GM10248 (cell line): ENCODE measurements around the gene TFAP2C.

Source experiments
- CTCF ChIA-PET: fragments of 300-600 bp; sonication (Branson Sonifier 250); formaldehyde crosslinking; extraction: SDS; loops from one replicate; lab custom pipeline; 2021; ENCODE audit warnings: antibody characterized with exemption; lab: Yijun Ruan, JAX
- POLR2A ChIA-PET: fragments of 350-650 bp; sonication (Branson Sonifier 250); formaldehyde crosslinking; extraction: SDS; loops from one replicate; lab custom pipeline; 2020; ENCODE audit warnings: antibody characterized with exemption; lab: Yijun Ruan, JAX
- DNase-seq: peaks from one replicate; pipeline ENCODE4 v3.0.0; 2012; ENCODE audit errors: extremely low spot score
- CTCF ChIP-seq: IDR thresholded peaks from 2 replicates; pipeline ENCODE4 v1.5.1; 2012; ENCODE audit warnings: mild to moderate bottlenecking, low read depth; ENCODE audit errors: extremely low read depth, missing control alignments, control extremely low read depth

Gene TFAP2C

GRCh38 chr20:56588996-56589395, 40.1 kb upstream of the TFAP2C start:
- ChIA-PET POLR2A (no interaction called here), CTCF (interaction anchor here (1.3 kb wide), 1 partner anchor 39 kb away, joined by 4 read pairs; no protein-coding TSS in a partner anchor)
- TF ChIP-seq CTCF = no peak
- no peak for DNase-seq

GRCh38 chr20:56589633-56590032, 39.5 kb upstream of the TFAP2C start:
- ChIA-PET POLR2A (no interaction called here), CTCF (no interaction called here)
- DNase-seq = no peak
- TF ChIP-seq CTCF = no peak

GRCh38 chr20:56590888-56591287, 38.2 kb upstream of the TFAP2C start:
- no peak for DNase-seq
- POLR2A ChIA-PET = no interaction called here
- TF ChIP-seq CTCF = no peak
- CTCF ChIA-PET = no interaction called here

- no peak for DNase-seq
- ChIA-PET CTCF (no interaction called here), POLR2A (no interaction called here)
- no peak for TF ChIP-seq CTCF
Observed at GRCh38 chr20:56592211-56592610, 36.9 kb upstream of the TFAP2C start.

- ChIA-PET CTCF (no interaction called here), POLR2A (no interaction called here)
- DNase-seq = no peak
- TF ChIP-seq CTCF = no peak
Observed at GRCh38 chr20:56592817-56593216, 36.3 kb upstream of the TFAP2C start.

GRCh38 chr20:56595746-56596475, 33.2 kb upstream of the TFAP2C start:
- POLR2A ChIA-PET = no interaction called here
- CTCF ChIA-PET = interaction anchor here (1.1 kb wide), 1 partner anchor 45 kb away, joined by 3 read pairs; no protein-coding TSS in a partner anchor
- no peak for TF ChIP-seq CTCF
- no peak for DNase-seq
